NB4 (cell line): ENCODE results near the gene GZMB.

Experiments used
- MYC ChIP-seq: IDR thresholded peaks from 2 replicates; pipeline ENCODE4 v1.6.1; 2011; ENCODE audit warnings: low read depth, low read length
- POLR2A ChIP-seq: IDR thresholded peaks from 2 replicates; pipeline ENCODE4 v1.6.1; 2011; ENCODE audit warnings: mild to moderate bottlenecking; ENCODE audit not compliant: insufficient read length; ENCODE audit errors: extremely low read depth
- TF ChIP-seq, protein P1 (sequence below): IDR thresholded peaks from one replicate; pipeline ENCODE4 v1.5.1; 2012; ENCODE audit warnings: low read depth, low read length
- TF ChIP-seq, protein P2 (sequence below): IDR thresholded peaks from 2 replicates; pipeline ENCODE4 v1.6.1; 2011; ENCODE audit warnings: low read depth, low read length

DNA sequence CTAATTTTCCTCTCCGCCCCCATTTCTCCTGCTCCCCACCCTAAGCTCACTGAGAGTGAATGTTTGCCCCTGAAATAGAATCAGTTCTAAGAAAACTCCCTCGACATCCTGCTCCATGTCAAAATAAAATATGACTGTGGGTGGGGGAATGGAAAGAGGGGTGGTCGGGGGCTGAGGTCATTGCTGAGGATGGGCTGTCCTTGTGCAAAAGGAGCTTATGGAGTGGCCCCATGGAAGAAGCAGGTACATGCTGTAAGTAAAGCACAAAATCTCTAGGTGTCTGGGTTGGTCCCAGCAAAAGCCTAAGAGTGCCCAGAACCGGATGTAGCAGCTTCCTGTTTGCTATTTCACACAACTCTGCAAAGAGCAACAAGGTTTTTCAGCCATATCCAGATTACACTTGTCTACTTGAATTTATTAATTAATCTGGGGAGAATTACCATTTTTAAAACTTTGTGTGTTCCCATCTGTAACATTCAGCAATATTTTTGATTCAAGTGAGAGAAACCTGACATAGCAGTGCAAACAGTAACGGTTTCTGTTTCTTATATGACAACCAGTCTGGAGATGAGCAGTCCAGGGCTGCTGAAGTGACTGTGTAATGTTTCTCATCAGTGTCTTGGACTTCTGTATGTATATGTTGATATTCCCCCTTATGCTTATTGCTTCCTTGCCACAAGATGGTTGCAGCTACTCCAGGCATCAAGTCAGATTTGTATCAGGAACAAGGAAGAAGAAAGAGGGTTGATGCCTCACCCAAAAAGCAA, 40.4 kb upstream of the GZMB start:
- TF ChIP-seq, protein P1, sequence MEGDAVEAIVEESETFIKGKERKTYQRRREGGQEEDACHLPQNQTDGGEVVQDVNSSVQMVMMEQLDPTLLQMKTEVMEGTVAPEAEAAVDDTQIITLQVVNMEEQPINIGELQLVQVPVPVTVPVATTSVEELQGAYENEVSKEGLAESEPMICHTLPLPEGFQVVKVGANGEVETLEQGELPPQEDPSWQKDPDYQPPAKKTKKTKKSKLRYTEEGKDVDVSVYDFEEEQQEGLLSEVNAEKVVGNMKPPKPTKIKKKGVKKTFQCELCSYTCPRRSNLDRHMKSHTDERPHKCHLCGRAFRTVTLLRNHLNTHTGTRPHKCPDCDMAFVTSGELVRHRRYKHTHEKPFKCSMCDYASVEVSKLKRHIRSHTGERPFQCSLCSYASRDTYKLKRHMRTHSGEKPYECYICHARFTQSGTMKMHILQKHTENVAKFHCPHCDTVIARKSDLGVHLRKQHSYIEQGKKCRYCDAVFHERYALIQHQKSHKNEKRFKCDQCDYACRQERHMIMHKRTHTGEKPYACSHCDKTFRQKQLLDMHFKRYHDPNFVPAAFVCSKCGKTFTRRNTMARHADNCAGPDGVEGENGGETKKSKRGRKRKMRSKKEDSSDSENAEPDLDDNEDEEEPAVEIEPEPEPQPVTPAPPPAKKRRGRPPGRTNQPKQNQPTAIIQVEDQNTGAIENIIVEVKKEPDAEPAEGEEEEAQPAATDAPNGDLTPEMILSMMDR = no peak
- TF ChIP-seq POLR2A (no peak), MYC (0 out of 2 replicates have a peak, but pooled peaks have one; percentile 9)
- TF ChIP-seq, protein P2, sequence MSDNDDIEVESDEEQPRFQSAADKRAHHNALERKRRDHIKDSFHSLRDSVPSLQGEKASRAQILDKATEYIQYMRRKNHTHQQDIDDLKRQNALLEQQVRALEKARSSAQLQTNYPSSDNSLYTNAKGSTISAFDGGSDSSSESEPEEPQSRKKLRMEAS = no peak
